ENCODE results near the gene CCT7. TPM values are rescaled to one million over a fixed set of nuclear protein-coding genes. Genes with fewer than 3 reads are reported as not detected.

CCT7 gene
- total and polyA plus RNA-seq, 2 of the 8 experiments (the other 6 are each of a cell fraction or from before 2014, with no cell fraction given): 440 to 474 TPM

GRCh38 chr2:73260338-73260984 lies 26.4 kb downstream of the CCT7 start (continued):
- TF ChIP-seq RBBP5 (IDR thresholded peaks at IDR 0.05; ENCODE audit: borderline replicate concordance, low read depth, low read length) (no peak), GABPA (IDR thresholded peaks at IDR 0.05; ENCODE audit: borderline replicate concordance, insufficient read depth, low read length) (no peak), YY1 (IDR thresholded peaks at IDR 0.05; ENCODE audit: low read depth, low read length) (no peak), HDAC2 (IDR thresholded peaks at IDR 0.05; ENCODE audit: borderline replicate concordance in 1 of 2, low read depth in 2 of 2, low read length in 2 of 2) (no peak), BCL11A (IDR thresholded peaks at IDR 0.05; ENCODE audit: low read depth in 2 of 2, low read length in 2 of 2) (no peak), POU5F1 (IDR thresholded peaks at IDR 0.05; ENCODE audit: low read depth, low read length) (no peak), TEAD4 (IDR thresholded peaks at IDR 0.05; ENCODE audit: low read depth, low read length) (no peak), ASH2L (IDR thresholded peaks at IDR 0.05; ENCODE audit: low read length) (no peak), KDM4A (IDR thresholded peaks at IDR 0.05; ENCODE audit: low read depth, low read length, severe bottlenecking) (no peak), MAX (IDR thresholded peaks at IDR 0.05) (peak; percentile 94), NANOG (IDR thresholded peaks at IDR 0.05; ENCODE audit: insufficient read depth, low read depth, low read length, poor library complexity, severe bottlenecking) (no peak), TAF1 (IDR thresholded peaks at IDR 0.05; ENCODE audit: low read depth, low read length) (no peak), EP300 (IDR thresholded peaks at IDR 0.05; ENCODE audit: borderline replicate concordance in 1 of 2, low read depth in 2 of 2, low read length in 2 of 2) (no peak), CHD2 (IDR thresholded peaks at IDR 0.05; ENCODE audit: low read length) (no peak), CREB1 (IDR thresholded peaks at IDR 0.05) (no peak), JUN (IDR thresholded peaks at IDR 0.05; ENCODE audit: low read depth, low read length) (no peak), TCF12 (IDR thresholded peaks at IDR 0.05; ENCODE audit: low read depth, low read length) (no peak), TAF7 (optimal IDR thresholded peaks at IDR 0.05; ENCODE audit: borderline replicate concordance, low read depth, low read length) (no peak), BRCA1 (IDR thresholded peaks at IDR 0.05; ENCODE audit: low read depth, low read length) (no peak), SUZ12 (IDR thresholded peaks at IDR 0.05; ENCODE audit: low read length) (no peak), SIRT6 (IDR thresholded peaks at IDR 0.05; ENCODE audit: low read length) (no peak), CBX8 (IDR thresholded peaks at IDR 0.05; ENCODE audit: borderline replicate concordance, low read depth, low read length) (no peak)
- TF ChIP-seq, protein P1, sequence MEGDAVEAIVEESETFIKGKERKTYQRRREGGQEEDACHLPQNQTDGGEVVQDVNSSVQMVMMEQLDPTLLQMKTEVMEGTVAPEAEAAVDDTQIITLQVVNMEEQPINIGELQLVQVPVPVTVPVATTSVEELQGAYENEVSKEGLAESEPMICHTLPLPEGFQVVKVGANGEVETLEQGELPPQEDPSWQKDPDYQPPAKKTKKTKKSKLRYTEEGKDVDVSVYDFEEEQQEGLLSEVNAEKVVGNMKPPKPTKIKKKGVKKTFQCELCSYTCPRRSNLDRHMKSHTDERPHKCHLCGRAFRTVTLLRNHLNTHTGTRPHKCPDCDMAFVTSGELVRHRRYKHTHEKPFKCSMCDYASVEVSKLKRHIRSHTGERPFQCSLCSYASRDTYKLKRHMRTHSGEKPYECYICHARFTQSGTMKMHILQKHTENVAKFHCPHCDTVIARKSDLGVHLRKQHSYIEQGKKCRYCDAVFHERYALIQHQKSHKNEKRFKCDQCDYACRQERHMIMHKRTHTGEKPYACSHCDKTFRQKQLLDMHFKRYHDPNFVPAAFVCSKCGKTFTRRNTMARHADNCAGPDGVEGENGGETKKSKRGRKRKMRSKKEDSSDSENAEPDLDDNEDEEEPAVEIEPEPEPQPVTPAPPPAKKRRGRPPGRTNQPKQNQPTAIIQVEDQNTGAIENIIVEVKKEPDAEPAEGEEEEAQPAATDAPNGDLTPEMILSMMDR (IDR thresholded peaks at IDR 0.05; ENCODE audit: control extremely low read depth in 1 of 3, insufficient read depth in 1 of 3, low read depth in 1 of 3, low read length in 3 of 3): peak in 2 of 3 experiments; percentile 67 to 77; a peak in 3 of 4 replicates

All from H1 (cell line).